HG03565 (cell line): ENCODE measurements around the gene UBE4B.
A peak's percentile ranks its signal among the peaks of the same experiment; 100 is the strongest.
"Not testable (repeated sequence)": the region's sequence is repeated elsewhere in the genome, so short reads cannot be mapped to it uniquely, and the experiment has no call there.

Experiments
- ATAC-seq: cut with Tn5 transposase; IDR thresholded peaks from one replicate; pipeline ENCODE4 v1.9.1; 2021; ENCODE audit warnings: mild to moderate bottlenecking, moderate library complexity; ENCODE audit not compliant: unreplicated experiment

Gene UBE4B

GRCh38 chr1:10207810-10208209 lies 175.1 kb downstream of the UBE4B start:
- no peak for ATAC-seq

- no peak for ATAC-seq
These were observed 175.8 kb downstream of the UBE4B start for GRCh38 chr1:10208537-10208936.

GRCh38 chr1:10209590-10209904 lies 176.8 kb downstream of the UBE4B start:
- ATAC-seq = no peak

- ATAC-seq = peak; percentile 96
These were observed 177.4 kb downstream of the UBE4B start, which contains the start of gene KIF1B for GRCh38 chr1:10209905-10210810. Gene KIF1B (plus strand): TSS chr1:10210570. CDS start chr1:10232329, 21,759 bp downstream.

- ATAC-seq = peak; percentile 6
These were observed 178.4 kb downstream of the UBE4B start for GRCh38 chr1:10210841-10211804.

GRCh38 chr1:10211805-10212410 lies 179.2 kb downstream of the UBE4B start:
- no peak for ATAC-seq

GRCh38 chr1:10212476-10212875 lies 179.7 kb downstream of the UBE4B start:
- ATAC-seq = no peak

GRCh38 chr1:10213186-10213705 lies 180.5 kb downstream of the UBE4B start:
- no peak for ATAC-seq

- no peak for ATAC-seq
These were observed 183.5 kb downstream of the UBE4B start for GRCh38 chr1:10216090-10216749.

GRCh38 chr1:10217748-10218441 lies 185.1 kb downstream of the UBE4B start:
- ATAC-seq = no peak

GRCh38 chr1:10220200-10220599 lies 187.4 kb downstream of the UBE4B start:
- no peak for ATAC-seq

- not testable (repeated sequence) for ATAC-seq
These were observed 187.9 kb downstream of the UBE4B start for GRCh38 chr1:10220657-10221056.

GRCh38 chr1:10225573-10225972 lies 192.8 kb downstream of the UBE4B start:
- ATAC-seq = no peak

- ATAC-seq = no peak
These were observed 195.8 kb downstream of the UBE4B start for GRCh38 chr1:10228528-10228927.

GRCh38 chr1:10229903-10230302 lies 197.1 kb downstream of the UBE4B start:
- no peak for ATAC-seq
